ENCODE results near the gene USH2A.
"Not testable (repeated sequence)": the region's sequence is repeated elsewhere in the genome, so short reads cannot be mapped to it uniquely, and the experiment has no call there.

USH2A gene

GRCh38 chr1:216049741-216050430 is 373.4 kb downstream of the USH2A start:
- DNase-seq (ENCODE audit: low read depth, low spot score), result no peak

GRCh38 chr1:216047811-216048572 is 375.3 kb downstream of the USH2A start:
- no peak for DNase-seq (ENCODE audit: low read depth, low spot score)

GRCh38 chr1:216046336-216046735 is 376.9 kb downstream of the USH2A start:
- DNase-seq (ENCODE audit: low read depth, low spot score), result no peak

GRCh38 chr1:216045400-216045799 is 377.8 kb downstream of the USH2A start:
- no peak for DNase-seq (ENCODE audit: low read depth, low spot score)

GRCh38 chr1:216044538-216044937 is 378.7 kb downstream of the USH2A start:
- no peak for DNase-seq (ENCODE audit: low read depth, low spot score)

GRCh38 chr1:216034506-216034905 is 388.7 kb downstream of the USH2A start:
- no peak for DNase-seq (ENCODE audit: low read depth, low spot score)

- no peak for DNase-seq (ENCODE audit: low read depth, low spot score)
Measured at GRCh38 chr1:216032961-216033614, 390.2 kb downstream of the USH2A start.

- DNase-seq (ENCODE audit: low read depth, low spot score), result no peak
Measured at GRCh38 chr1:216032284-216032683, 391.0 kb downstream of the USH2A start.

- DNase-seq (ENCODE audit: low read depth, low spot score), result no peak
Measured at GRCh38 chr1:216028631-216029030, 394.6 kb downstream of the USH2A start.

GRCh38 chr1:216024546-216024945 is 398.7 kb downstream of the USH2A start:
- DNase-seq (ENCODE audit: low read depth, low spot score), result no peak

- DNase-seq (ENCODE audit: low read depth, low spot score), result no peak
Measured at GRCh38 chr1:216020743-216021345, 402.4 kb downstream of the USH2A start.

GRCh38 chr1:216015116-216015515 is 408.1 kb downstream of the USH2A start:
- no peak for DNase-seq (ENCODE audit: low read depth, low spot score)

GRCh38 chr1:216014086-216014485 is 409.2 kb downstream of the USH2A start:
- DNase-seq (ENCODE audit: low read depth, low spot score), result no peak

- not testable (repeated sequence) for DNase-seq (ENCODE audit: low read depth, low spot score)
Measured at GRCh38 chr1:216009456-216009855, 413.8 kb downstream of the USH2A start.

GRCh38 chr1:216005916-216006315 is 417.3 kb downstream of the USH2A start:
- no peak for DNase-seq (ENCODE audit: low read depth, low spot score)

- no peak for DNase-seq (ENCODE audit: low read depth, low spot score)
Measured at GRCh38 chr1:215992620-215993019, 430.6 kb downstream of the USH2A start.

- no peak for DNase-seq (ENCODE audit: low read depth, low spot score)
Measured at GRCh38 chr1:215987092-215987875, 436.0 kb downstream of the USH2A start.

GRCh38 chr1:215986401-215986800 is 436.8 kb downstream of the USH2A start:
- no peak for DNase-seq (ENCODE audit: low read depth, low spot score)

GRCh38 chr1:215983680-215984079 is 439.6 kb downstream of the USH2A start:
- no peak for DNase-seq (ENCODE audit: low read depth, low spot score)

GRCh38 chr1:215971793-215972441 is 451.3 kb downstream of the USH2A start:
- no peak for DNase-seq (ENCODE audit: low read depth, low spot score)

GRCh38 chr1:215970406-215970805 is 452.8 kb downstream of the USH2A start:
- DNase-seq (ENCODE audit: low read depth, low spot score), result no peak
